Panc1 (cell line): Measurements from ENCODE around the gene FAM163B. TPM values are rescaled to one million over a fixed set of nuclear protein-coding genes. Genes with fewer than 3 reads are reported as not detected.

ENCODE experiments used
- ATAC-seq: fragments of 200-7000 bp; cut with Tn5 transposase; 2 replicates; pipeline ENCODE4 v1.9.1; 2020; ENCODE audit warnings: mild to moderate bottlenecking, moderate library complexity
- BruUV-seq: library from RNA; stranded (reverse); fragments of 400-500 nt; replicated peaks from 2 replicates; lab custom pipeline; 2021; lab: Mats Ljungman, UMichigan
- CTCF ChIA-PET: fragments of 300-600 bp; sonication (Branson Sonifier 250); formaldehyde crosslinking; loops from one replicate; lab custom pipeline; 2022; ENCODE audit warnings: antibody characterized with exemption; lab: Charles Lee
- POLR2A ChIA-PET: fragments of 300-600 bp; sonication (Branson Sonifier 250); formaldehyde crosslinking; loops from one replicate; lab custom pipeline; 2022; ENCODE audit warnings: antibody characterized with exemption; lab: Charles Lee
- DNase-seq: peaks from one replicate; pipeline ENCODE4 v3.0.0-alpha.2; 2010; ENCODE audit warnings: low read depth, low spot score
- H3K27ac ChIP-seq: 2 replicates; pipeline ENCODE4 v1.5.1; 2011; ENCODE audit warnings: mild to moderate bottlenecking, low read length, inconsistent platforms
- H3K27me3 ChIP-seq: fragments of 200-500 bp; sonication (Bioruptor generic); 2 replicates; pipeline ENCODE4 v1.6.0; 2014; ENCODE audit warnings: low read length, inconsistent platforms; ENCODE audit not compliant: control insufficient read depth, insufficient read depth
- H3K36me3 ChIP-seq: fragments of 200-500 bp; sonication (Bioruptor generic); 2 replicates; pipeline ENCODE4 v1.5.1; 2014; ENCODE audit warnings: inconsistent platforms, mild to moderate bottlenecking, low read length, moderate library complexity; ENCODE audit not compliant: control insufficient read depth, insufficient read depth
- H3K4me1 ChIP-seq: 2 replicates; pipeline ENCODE4 v1.5.1; 2011; ENCODE audit warnings: inconsistent platforms, mild to moderate bottlenecking, low read length, moderate library complexity; ENCODE audit not compliant: control insufficient read depth, insufficient read depth
- H3K4me3 ChIP-seq, 2 experiments: 2 replicates each; pipeline ENCODE4 v1.5.1; 2011 to 2012; ENCODE audit warnings: low read depth in 2 of 2, low read length in 2 of 2, mild to moderate bottlenecking in 2 of 2, inconsistent platforms in 1 of 2, moderate library complexity in 1 of 2
- H3K9me3 ChIP-seq: fragments of 200-500 bp; sonication (Bioruptor generic); 2 replicates; pipeline ENCODE4 v1.5.1; 2014; ENCODE audit warnings: low read depth, mild to moderate bottlenecking, inconsistent platforms, low read length, moderate library complexity; ENCODE audit not compliant: control insufficient read depth, insufficient read depth
- POLR2AphosphoS5 ChIP-seq: IDR thresholded peaks from 2 replicates; pipeline ENCODE4 v1.6.1; 2012; ENCODE audit warnings: mild to moderate bottlenecking, low read depth, low read length, moderate library complexity
- REST ChIP-seq, 2 experiments: IDR thresholded peaks; 2 replicates each; pipeline ENCODE4 v1.6.1; 2011 to 2012; ENCODE audit warnings: low read depth in 2 of 2, control low read depth in 1 of 2, low read length in 1 of 2, mild to moderate bottlenecking in 1 of 2, moderate library complexity in 1 of 2; ENCODE audit not compliant: insufficient read depth in 1 of 2
- SIN3A ChIP-seq: IDR thresholded peaks from 2 replicates; pipeline ENCODE4 v1.6.1; 2012; ENCODE audit warnings: low read depth, mild to moderate bottlenecking, low read length, moderate library complexity, borderline replicate concordance; ENCODE audit not compliant: insufficient read depth
- TCF7L2 ChIP-seq: IDR thresholded peaks from 2 replicates; pipeline ENCODE4 v1.6.1; 2011; ENCODE audit warnings: mild to moderate bottlenecking, low read depth, low read length, inconsistent platforms
- in situ Hi-C: cut with HindIII; loops from 2 replicates; pipeline ENCODE4 v1.10.0; 2016; ENCODE audit warnings: low sequenced_read_pairs, low pct_unique_long_range_greater_than_20kb
- intact Hi-C: fragments of 100-400 bp; cut with micrococcal nuclease; formaldehyde crosslinking; loops from one replicate; pipeline ENCODE4 v1.10.0; 2022; ENCODE audit not compliant: unreplicated experiment
- total RNA-seq: library from RNA; stranded (reverse); gene quantifications from one replicate; pipeline ENCODE4 v1.2.1, GENCODE V29; 2021; ENCODE audit not compliant: unreplicated experiment
- TF ChIP-seq, protein P1 (sequence below): fragments of 450-650 bp; IDR thresholded peaks from 2 replicates; pipeline ENCODE4 v1.5.1; 2017; ENCODE audit warnings: mild to moderate bottlenecking

Gene FAM163B
- total RNA-seq, 1 experiment from 2014 or later: not detected

DNA sequence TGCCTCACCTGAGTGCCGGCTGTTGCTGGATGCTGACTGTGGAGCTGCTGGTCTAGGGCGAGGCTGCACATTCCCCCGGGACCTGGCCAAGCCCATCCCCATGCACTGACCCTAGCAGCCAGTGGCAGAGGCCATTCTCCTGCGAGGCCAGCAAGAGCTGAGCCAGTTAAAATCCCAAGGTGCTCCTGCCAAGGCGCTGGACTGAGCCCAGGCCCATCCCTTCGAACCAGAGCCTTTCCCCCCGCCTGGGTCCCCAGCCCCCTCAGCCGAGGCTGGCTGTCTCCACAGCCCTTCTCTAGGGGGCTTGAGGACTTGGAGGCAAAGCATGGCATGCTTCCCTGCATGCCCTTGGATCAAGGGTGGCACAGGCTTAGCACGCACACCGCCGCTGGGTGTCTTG lies 73.1 kb downstream of the FAM163B start:
- H3K9me3 ChIP-seq: no peaks in the 10 kb centered on the region
- POLR2A ChIA-PET: no interaction called here
- in situ Hi-C loops (no loop called here), intact Hi-C loops (no loop called here)
- no peaks in the 10 kb centered on the region; the same call in 1 of the 2 replicates for H3K4me1 ChIP-seq
- ATAC-seq (no peak), DNase-seq (no peak)
- CTCF ChIA-PET: no interaction called here
- no peaks in the 10 kb centered on the region for H3K36me3 ChIP-seq
- TF ChIP-seq SIN3A (no peak), POLR2AphosphoS5 (no peak), TCF7L2 (no peak), REST (IDR thresholded peaks at IDR 0.05; ENCODE audit: insufficient read depth in 1 of 2, low read depth in 2 of 2, low read length in 1 of 2) (no peak)
- TF ChIP-seq, protein P1, sequence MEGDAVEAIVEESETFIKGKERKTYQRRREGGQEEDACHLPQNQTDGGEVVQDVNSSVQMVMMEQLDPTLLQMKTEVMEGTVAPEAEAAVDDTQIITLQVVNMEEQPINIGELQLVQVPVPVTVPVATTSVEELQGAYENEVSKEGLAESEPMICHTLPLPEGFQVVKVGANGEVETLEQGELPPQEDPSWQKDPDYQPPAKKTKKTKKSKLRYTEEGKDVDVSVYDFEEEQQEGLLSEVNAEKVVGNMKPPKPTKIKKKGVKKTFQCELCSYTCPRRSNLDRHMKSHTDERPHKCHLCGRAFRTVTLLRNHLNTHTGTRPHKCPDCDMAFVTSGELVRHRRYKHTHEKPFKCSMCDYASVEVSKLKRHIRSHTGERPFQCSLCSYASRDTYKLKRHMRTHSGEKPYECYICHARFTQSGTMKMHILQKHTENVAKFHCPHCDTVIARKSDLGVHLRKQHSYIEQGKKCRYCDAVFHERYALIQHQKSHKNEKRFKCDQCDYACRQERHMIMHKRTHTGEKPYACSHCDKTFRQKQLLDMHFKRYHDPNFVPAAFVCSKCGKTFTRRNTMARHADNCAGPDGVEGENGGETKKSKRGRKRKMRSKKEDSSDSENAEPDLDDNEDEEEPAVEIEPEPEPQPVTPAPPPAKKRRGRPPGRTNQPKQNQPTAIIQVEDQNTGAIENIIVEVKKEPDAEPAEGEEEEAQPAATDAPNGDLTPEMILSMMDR: no peak
- H3K4me3 ChIP-seq: no peak overlapping the region
- no peaks in the 10 kb centered on the region for H3K27me3 ChIP-seq
- H3K27ac ChIP-seq: no peak overlapping the region
- BruUV-seq: no TSS peak

DNA sequence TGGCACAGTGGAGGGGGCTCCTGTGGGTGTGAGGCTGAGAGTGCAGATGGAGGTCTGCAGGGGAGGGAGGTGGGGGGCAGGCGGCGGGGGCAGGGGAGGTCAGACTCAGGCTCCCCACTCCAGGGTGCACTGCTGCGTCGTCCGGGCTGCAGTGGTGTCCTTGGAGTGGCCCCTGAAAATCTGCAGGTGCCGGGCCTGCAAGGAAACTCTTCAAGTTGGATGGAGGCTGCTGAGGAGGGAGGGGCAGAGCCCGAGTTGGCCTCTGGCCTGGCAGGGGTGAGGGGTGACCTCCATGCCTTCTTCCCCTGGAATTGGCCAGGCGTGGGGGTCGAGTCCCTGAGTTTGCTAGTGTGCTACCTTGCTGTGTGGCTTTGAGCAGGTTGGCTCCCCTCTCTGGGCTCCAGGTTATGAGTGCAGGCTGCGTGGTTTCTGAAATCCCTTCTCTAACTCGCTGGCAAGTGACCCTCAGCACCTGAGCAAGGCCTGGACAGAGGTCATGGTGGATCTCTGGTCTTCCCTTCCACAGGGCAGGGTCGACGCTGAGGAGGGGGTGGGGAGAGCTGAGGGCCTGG lies 73.8 kb downstream of the FAM163B start:
- ChIA-PET CTCF (no interaction called here), POLR2A (no interaction called here)
- H3K9me3 ChIP-seq: no peaks in the 10 kb centered on the region
- intact Hi-C loops (no loop called here), in situ Hi-C loops (no loop called here)
- no peak overlapping the region for H3K4me3 ChIP-seq
- H3K27me3 ChIP-seq: no peaks in the 10 kb centered on the region
- H3K27ac ChIP-seq: no peak overlapping the region
- H3K4me1 ChIP-seq: no peaks in the 10 kb centered on the region; the same call in 1 of the 2 replicates
- no peaks in the 10 kb centered on the region for H3K36me3 ChIP-seq
- no peak for TF ChIP-seq REST (IDR thresholded peaks at IDR 0.05; ENCODE audit: insufficient read depth in 1 of 2, low read depth in 2 of 2, low read length in 1 of 2)
- TF ChIP-seq, protein P1: no peak
- no peak for TF ChIP-seq SIN3A
- no peak for TF ChIP-seq POLR2AphosphoS5
- ATAC-seq (no peak), DNase-seq (no peak)
- no TSS peak for BruUV-seq
